Measurements from ENCODE around the gene ARMS2.

Gene ARMS2, protein sequence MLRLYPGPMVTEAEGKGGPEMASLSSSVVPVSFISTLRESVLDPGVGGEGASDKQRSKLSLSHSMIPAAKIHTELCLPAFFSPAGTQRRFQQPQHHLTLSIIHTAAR

DNA sequence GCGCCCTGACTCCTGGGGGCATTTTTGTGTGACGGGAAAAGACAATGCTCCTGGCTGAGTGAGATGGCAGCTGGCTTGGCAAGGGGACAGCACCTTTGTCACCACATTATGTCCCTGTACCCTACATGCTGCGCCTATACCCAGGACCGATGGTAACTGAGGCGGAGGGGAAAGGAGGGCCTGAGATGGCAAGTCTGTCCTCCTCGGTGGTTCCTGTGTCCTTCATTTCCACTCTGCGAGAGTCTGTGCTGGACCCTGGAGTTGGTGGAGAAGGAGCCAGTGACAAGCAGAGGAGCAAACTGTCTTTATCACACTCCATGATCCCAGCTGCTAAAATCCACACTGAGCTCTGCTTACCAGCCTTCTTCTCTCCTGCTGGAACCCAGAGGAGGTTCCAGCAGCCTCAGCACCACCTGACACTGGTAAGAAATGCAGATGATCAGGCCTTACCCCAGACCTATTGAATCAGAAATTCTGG lies at the start of gene ARMS2:
ARMS2 (plus strand) TSS at position 51 of the 478 bp plus-strand sequence; CDS start at position 126, 75 bp downstream.
- DNase-seq = no peak

DNA sequence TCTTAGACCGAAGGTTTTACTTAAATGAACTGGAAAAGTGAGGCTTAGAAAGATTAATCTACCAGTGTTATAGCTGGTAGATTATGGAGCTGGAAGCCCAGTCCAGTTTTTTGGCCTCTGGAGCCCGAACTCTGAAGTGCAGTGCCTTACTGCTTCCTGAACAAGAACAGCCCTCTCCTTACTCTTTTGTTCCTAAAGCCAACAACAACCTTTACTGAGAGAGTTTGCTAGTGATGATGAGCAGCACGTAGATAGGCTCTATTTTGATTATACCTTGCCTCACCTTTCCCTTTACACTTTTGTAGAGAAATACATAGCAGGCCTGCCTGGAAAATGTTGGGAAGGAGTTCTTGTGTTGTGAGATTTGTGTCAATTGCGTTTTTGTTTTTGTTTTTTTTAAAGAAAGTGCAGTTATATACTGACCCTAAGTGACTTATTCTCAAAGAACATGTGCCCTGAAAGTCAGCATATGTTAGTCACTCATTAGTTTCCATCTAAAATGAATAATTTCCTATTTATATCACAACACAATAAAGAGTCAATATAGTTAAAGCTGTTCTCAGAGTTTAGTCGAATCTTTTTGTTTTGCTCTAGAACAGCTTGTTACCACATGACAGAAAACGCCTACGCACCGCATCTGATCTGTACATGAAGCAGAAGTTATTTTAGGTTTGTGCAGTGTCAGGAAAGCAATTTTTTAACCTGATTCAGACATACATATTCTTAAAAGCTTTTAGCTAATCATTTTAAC lies 46.9 kb upstream of the ARMS2 start:
- no peak for DNase-seq

GRCh38 chr10:122413327-122413726 lies 41.1 kb upstream of the ARMS2 start:
- DNase-seq = no peak

DNA sequence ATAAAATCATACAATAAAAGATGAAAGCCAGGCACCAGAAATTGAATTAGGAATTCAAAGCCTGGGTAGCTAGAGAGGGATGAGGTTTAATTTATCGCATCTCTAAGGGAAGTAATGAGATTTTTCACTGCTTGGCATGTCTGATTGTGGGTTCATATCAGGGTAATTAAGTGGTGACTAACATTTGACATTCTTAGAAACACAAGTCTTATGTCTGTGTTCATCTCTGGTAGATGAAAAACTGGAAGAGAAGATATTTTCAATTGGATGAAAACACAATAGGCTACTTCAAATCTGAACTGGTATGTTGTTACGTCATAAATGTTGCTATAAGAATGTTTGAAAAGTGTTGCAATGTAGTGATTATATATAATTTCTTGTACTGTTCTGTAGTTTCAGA lies 36.8 kb upstream of the ARMS2 start:
- no peak for DNase-seq

DNA sequence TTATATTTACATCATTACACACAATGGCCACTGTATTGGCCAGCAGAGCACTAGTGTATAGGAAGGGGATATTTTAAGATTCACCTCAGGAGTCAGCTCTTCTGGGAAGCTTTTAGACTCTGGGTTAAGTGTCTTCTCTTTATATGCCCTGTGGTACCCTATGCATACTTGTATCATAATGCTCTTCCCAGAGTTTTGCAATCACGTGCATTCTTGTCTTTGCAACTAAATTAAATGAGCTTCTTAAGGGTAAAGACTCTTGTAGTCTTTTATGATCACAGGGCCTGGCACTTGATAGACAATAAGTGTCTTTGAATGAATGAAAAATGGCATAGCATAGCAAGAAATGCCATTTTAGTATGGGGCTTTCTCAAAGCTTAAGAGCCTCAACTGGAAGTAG lies 35.4 kb upstream of the ARMS2 start:
- no peak for DNase-seq

DNA sequence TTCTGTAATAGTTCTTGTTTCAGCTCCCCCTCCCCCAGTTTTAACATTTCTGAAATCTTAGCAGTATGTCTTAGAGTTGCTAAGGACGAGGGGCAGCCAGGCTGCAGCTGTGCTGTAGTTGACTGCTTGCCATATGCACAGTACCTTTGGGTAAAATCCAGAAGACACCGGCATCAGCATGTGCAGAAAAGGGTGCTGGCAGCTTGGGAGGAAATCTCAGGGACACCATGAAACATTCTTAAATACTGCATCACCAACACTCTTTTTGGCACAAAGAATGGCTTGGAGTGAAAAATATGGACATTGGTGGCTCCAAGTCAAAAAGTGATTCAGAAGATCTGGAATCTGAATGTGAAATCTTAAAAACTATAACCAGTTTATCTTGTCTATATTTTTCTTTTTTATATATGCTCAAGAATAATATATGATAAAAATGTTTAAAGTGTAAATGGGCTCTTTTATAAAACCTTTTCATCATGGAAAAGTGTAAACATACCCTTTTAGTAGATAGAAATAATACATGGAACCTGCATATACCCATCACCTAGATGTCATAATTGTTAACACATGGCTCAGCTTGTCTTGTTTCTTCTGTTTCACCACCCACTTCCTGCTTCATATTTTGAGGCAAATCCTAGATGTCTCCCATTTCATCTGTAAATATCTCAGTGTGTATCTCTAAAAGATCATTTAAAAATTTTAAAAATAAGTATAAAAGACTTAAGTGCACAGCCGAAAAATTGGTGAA lies 34.4 kb upstream of the ARMS2 start:
- DNase-seq = no peak

GRCh38 chr10:122420624-122421007 lies 33.8 kb upstream of the ARMS2 start:
- DNase-seq = no peak

DNA sequence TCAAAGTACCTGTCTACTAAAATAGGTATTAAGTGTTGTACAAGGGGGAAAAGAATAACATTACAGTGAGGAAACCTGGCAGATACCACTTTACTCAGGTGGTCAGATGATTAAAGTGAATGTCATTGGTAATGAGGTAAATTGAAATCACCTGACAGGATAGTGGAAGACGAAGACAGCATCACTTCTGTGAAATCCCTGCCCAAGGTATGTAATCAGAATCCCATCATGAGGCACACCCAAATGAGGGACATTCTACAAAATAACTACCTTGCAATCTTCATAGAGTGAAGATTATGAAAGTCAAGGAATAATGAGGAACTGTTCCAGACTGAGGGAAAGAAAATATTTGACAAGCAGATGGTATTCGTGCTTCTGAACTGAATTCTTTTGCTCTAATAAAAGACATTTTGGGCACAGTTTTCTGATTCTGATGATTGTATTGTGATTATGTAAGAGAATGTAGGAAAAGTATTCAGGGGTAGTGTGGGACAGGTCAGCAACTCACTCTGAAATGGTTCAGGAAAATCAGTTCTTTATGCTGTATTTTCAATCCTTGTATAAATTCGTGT lies 33.3 kb upstream of the ARMS2 start:
- no peak for DNase-seq

- no peak for DNase-seq
These were observed 32.7 kb upstream of the ARMS2 start for GRCh38 chr10:122421742-122422141.

- DNase-seq = no peak
These were observed 32.0 kb upstream of the ARMS2 start for GRCh38 chr10:122422266-122422989.

- no peak for DNase-seq
These were observed 30.4 kb upstream of the ARMS2 start for GRCh38 chr10:122424059-122424458.

- no peak for DNase-seq
These were observed 27.6 kb upstream of the ARMS2 start for GRCh38 chr10:122426829-122427228.

- DNase-seq = no peak
These were observed 27.2 kb upstream of the ARMS2 start for GRCh38 chr10:122427280-122427679.

DNA sequence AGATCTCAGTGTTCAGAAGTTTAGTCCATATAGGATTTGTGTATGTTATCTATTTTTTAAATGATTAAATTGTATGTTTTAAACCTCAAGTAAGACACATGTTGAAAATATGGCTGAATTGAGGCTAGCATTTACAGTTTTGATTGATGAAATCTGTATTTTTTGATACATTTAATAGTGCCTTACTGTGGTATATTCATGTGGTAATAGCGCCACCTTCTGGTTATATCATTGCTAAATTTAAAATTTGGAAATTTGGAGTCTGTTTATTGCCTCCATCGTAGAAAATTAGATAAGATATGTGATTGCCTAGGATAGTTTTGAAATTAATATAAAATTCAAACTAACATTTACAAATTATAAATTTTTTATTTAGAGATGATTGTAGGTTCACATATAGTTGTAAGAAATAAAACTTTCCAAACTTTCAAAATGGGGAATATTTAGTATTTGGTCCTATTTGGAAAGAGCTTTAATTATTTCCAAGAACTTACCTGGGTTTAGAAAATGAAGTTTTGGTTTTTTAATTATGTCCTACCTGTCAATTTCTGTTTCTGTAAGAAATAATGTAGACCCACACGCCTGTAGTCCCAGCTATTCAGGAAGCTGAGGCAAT lies 19.1 kb upstream of the ARMS2 start:
- DNase-seq = peak; percentile 23

DNA sequence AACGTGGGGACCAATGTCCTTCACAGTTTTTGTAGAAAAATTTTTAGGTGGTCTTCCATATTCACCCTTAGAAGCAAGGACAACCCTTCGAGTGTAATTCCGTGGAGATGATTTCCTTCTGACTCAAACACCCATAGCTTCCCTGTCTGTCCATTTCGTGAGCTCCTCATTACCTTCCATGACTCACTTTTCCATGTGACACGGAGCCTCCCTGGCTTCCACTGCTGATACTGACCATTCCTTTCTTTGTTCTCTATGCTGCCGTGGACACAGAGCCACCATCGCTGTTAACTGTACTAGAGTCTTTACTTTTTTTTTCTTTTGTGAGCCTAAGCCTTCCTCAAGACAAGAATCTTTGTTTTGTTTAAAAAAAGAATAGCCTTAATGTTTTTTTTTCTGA lies 12.5 kb upstream of the ARMS2 start:
- no peak for DNase-seq

DNA sequence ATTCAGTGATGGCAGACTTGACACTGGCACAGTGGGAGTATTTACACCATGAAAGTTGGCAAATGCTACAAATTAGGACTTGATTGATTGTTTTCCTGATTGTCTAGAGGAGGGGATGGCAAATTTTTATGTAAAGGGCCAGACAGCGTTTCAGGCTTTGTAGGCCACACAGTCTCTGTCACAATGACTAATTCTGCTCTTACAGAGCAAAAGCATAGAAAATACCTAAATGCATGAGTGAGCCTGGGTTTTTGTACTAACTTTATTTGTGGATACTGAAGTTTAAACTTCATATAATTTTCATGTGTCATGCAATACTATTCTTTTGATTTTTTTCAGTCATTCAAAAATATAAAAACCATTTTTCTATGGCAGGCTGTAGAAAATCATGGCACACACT lies 9.0 kb upstream of the ARMS2 start:
- DNase-seq = no peak

DNA sequence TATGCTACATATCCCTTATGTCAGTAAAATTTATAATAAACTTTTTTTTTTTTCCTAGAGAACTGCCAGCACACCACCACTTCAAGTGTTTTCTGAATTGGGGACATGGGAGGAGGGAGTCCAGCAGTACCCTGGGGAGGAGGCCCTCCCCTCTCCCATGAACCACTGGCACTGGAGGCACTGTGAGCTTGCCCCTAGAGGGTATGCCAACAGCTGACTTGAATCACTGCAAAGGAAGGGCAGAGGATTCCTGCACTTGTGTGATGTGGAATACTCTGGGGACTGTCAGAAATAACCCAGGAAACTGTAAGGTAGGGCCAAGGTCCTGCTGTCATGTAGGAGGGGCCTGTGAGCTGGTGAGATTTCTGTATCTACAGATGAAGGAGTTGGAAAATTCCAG lies 8.5 kb upstream of the ARMS2 start:
- no peak for DNase-seq

DNA sequence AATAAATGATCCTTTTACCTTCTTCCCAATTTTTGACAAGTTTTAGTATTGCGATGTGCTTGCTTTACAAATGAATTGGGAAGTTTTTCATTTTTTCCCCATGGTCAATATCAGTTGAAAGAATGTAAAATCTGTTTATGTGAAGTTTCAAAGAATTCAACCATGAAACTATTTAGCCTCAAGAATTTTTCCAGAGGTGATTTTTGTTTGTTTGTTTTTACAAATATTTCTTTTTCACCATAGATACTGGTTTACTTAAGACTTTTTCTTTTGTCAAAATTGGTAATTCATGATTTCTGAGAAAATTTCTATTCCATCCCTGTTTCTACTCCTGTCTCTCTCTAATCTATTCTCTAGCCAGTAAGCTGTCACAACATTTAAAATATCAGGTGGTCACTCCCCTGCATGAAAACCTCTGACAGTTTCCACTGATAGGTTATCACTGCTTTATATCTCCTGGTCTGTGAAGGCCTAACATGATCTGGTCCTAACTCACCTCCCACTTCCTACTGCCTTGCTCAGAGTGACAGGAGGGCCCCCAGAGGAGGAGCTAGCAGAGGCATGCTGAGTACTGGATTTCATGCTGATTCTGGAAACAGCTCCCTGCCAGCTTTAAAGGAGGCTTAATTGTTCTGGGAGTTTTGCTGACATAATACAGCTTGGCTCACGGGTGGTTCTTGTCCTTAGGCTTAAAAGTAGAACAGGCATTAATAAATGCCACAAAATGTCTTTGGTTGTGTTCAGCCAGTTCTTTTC lies 7.6 kb upstream of the ARMS2 start:
- no peak for DNase-seq

DNA sequence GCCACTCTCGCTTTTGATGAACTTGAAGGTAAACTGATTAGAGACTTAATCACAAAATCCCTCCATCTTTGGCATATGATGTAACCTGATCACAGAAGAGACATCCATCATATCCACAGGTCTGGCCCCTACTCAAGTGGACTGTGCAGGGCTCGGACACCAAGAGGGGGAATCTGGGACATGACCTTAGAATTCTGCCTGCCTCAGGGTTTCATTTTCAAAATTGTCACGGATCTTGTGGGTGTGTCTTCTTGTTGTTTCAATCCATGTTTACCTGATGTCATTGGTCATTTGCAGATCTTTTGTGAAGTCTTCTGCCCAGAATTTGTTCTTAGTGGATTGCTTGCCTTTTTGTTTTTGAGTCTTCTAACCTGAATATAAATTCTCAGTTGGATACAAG lies 5.9 kb upstream of the ARMS2 start:
- no peak for DNase-seq

GRCh38 chr10:122449153-122449552 lies 5.3 kb upstream of the ARMS2 start:
- no peak for DNase-seq

GRCh38 chr10:122450353-122450990 lies 4.0 kb upstream of the ARMS2 start:
- no peak for DNase-seq

Measured in NCI-H2029 (cell line).